Mucosa of stomach (tissue), 1 donor: Measurements from ENCODE around the gene EXOSC6.
"Not testable (repeated sequence)": the region's sequence is repeated elsewhere in the genome, so short reads cannot be mapped to it uniquely, and the experiment has no call there.

Experiments
- H3K27me3 ChIP-seq: one replicate; pipeline ENCODE4 v1.7.0; 2013; ENCODE audit warnings: mild to moderate bottlenecking, low read length; ENCODE audit not compliant: control insufficient read depth, insufficient read depth
- H3K36me3 ChIP-seq: one replicate; pipeline ENCODE4 v1.7.0; 2013; ENCODE audit warnings: low read length; ENCODE audit not compliant: control insufficient read depth, insufficient read depth
- H3K4me1 ChIP-seq: one replicate; pipeline ENCODE4 v1.7.0; 2013; ENCODE audit warnings: mild to moderate bottlenecking, low read length; ENCODE audit not compliant: control insufficient read depth, insufficient read depth
- H3K4me3 ChIP-seq: one replicate; pipeline ENCODE4 v1.7.0; 2013; ENCODE audit warnings: low read length
- H3K9ac ChIP-seq: one replicate; pipeline ENCODE4 v1.7.0; 2013; ENCODE audit warnings: mild to moderate bottlenecking, low read length, moderate library complexity
- H3K9me3 ChIP-seq: one replicate; pipeline ENCODE4 v1.7.0; 2013; ENCODE audit warnings: mild to moderate bottlenecking, low read length, moderate library complexity; ENCODE audit not compliant: control insufficient read depth
- donor health status: Pancreatic carcinoma.

The EXOSC6 gene

GRCh38 chr16:70271696-70272095 lies 20.0 kb upstream of the EXOSC6 start:
- peaks cover 16% of the 10 kb centered on the region for H3K36me3 ChIP-seq
- H3K4me1 ChIP-seq: no peaks in the 10 kb centered on the region
- no peak overlapping the region for H3K4me3 ChIP-seq
- no peaks in the 10 kb centered on the region for H3K9me3 ChIP-seq
- H3K9ac ChIP-seq: no peak overlapping the region
- no peaks in the 10 kb centered on the region for H3K27me3 ChIP-seq

DNA sequence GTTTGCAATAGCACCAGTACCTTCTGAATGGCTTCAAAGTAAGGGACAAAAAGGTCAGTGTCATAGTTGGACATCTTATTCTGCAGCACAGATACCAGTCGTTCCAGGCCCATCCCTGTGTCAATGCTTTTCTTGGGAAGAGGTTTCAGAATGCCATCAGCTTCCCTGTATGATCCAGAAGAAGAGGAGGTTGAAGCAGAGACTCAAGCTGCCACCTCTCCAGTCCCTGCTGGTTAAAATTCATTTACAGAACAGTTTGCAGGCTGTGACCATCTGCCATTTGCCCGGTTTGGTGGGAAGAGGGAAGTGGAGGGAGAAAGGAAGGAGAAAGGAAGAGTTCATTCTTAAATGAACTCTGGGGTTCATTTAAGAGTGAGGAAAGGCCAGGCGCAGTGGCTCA lies 18.4 kb upstream of the EXOSC6 start:
- Histone ChIP-seq H3K4me1 (no peaks in the 10 kb centered on the region), H3K9ac (no peak overlapping the region), H3K36me3 (peaks cover 17% of the 10 kb centered on the region), H3K4me3 (no peak overlapping the region), H3K9me3 (no peaks in the 10 kb centered on the region), H3K27me3 (no peaks in the 10 kb centered on the region)

GRCh38 chr16:70269471-70269870 lies 17.7 kb upstream of the EXOSC6 start:
- H3K4me3 ChIP-seq: no peak overlapping the region
- H3K4me1 ChIP-seq: no peaks in the 10 kb centered on the region
- H3K36me3 ChIP-seq: peaks cover 20% of the 10 kb centered on the region
- H3K9ac ChIP-seq: no peak overlapping the region
- no peaks in the 10 kb centered on the region for H3K9me3 ChIP-seq
- H3K27me3 ChIP-seq: no peaks in the 10 kb centered on the region

- not testable (repeated sequence) for H3K9me3 ChIP-seq, H3K27me3 ChIP-seq, H3K4me3 ChIP-seq, H3K4me1 ChIP-seq, H3K9ac ChIP-seq
- peaks cover 20% of the 10 kb centered on the region for H3K36me3 ChIP-seq
These were observed 16.2 kb upstream of the EXOSC6 start for GRCh38 chr16:70267922-70268321.

- Histone ChIP-seq H3K9ac (no peak overlapping the region), H3K27me3 (no peaks in the 10 kb centered on the region), H3K36me3 (peaks cover 20% of the 10 kb centered on the region), H3K4me3 (no peak overlapping the region), H3K4me1 (no peaks in the 10 kb centered on the region), H3K9me3 (no peaks in the 10 kb centered on the region)
These were observed 15.8 kb upstream of the EXOSC6 start for GRCh38 chr16:70267516-70267915.

DNA sequence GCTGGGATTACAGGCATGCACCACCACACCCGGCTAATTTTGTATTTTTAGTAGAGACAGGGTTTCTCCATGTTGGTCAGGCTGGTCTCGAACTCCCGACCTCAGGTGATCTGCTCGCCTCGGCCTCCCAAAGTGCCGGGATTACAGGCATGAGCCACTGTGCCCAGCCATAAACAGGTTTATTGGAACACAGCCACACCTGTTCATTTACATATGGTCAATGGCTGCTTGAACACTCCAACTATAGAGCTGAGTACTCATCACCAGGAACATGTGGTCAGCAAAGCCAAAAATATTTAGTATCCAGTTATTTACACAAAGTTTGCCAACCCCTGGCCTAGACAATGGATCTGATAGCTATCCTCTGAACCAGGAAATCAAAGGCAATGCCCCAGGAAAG lies 8.2 kb upstream of the EXOSC6 start:
- peaks cover 17% of the 10 kb centered on the region for H3K36me3 ChIP-seq
- H3K27me3 ChIP-seq, H3K9me3 ChIP-seq, H3K4me3 ChIP-seq, H3K4me1 ChIP-seq, H3K9ac ChIP-seq: not testable (repeated sequence)

DNA sequence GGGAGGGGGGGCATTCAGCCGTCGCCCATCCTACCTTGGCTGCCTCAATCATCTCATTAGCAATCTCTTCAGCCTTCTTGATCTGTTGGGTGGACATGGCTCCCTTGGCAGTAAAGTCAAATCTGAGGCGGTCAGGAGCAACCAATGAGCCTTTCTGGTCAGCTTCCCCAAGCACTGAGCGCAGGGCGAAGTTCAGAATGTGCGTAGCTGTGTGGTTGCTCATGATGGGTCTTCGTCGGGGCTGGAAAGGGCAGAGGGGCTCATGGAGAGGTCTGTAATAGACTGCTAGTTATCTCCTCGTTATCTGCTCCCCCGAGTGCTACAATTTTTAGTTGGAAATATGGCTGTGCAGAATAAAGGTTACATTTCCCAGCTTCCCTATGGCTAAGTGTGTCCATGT lies 7.2 kb upstream of the EXOSC6 start:
- H3K9me3 ChIP-seq: no peaks in the 10 kb centered on the region
- no peak overlapping the region for H3K4me3 ChIP-seq
- H3K9ac ChIP-seq: no peak overlapping the region
- H3K4me1 ChIP-seq: no peaks in the 10 kb centered on the region
- H3K27me3 ChIP-seq: no peaks in the 10 kb centered on the region
- H3K36me3 ChIP-seq: peaks cover 17% of the 10 kb centered on the region

GRCh38 chr16:70258065-70258464 lies 6.3 kb upstream of the EXOSC6 start:
- no peaks in the 10 kb centered on the region for H3K27me3 ChIP-seq
- H3K9me3 ChIP-seq: no peaks in the 10 kb centered on the region
- peaks cover 20% of the 10 kb centered on the region for H3K36me3 ChIP-seq
- H3K4me1 ChIP-seq: no peaks in the 10 kb centered on the region
- no peak overlapping the region for H3K9ac ChIP-seq
- no peak overlapping the region for H3K4me3 ChIP-seq

GRCh38 chr16:70257391-70257790 lies 5.7 kb upstream of the EXOSC6 start:
- H3K9me3 ChIP-seq: no peaks in the 10 kb centered on the region
- H3K9ac ChIP-seq: no peak overlapping the region
- H3K36me3 ChIP-seq: peaks cover 24% of the 10 kb centered on the region
- no peaks in the 10 kb centered on the region for H3K4me1 ChIP-seq
- no peak overlapping the region for H3K4me3 ChIP-seq
- no peaks in the 10 kb centered on the region for H3K27me3 ChIP-seq

GRCh38 chr16:70255574-70255973 lies 3.8 kb upstream of the EXOSC6 start:
- Histone ChIP-seq H3K9ac (no peak overlapping the region), H3K27me3 (no peaks in the 10 kb centered on the region), H3K4me3 (no peak overlapping the region), H3K9me3 (no peaks in the 10 kb centered on the region), H3K36me3 (peaks cover 28% of the 10 kb centered on the region), H3K4me1 (no peaks in the 10 kb centered on the region)

GRCh38 chr16:70254965-70255286 lies 3.2 kb upstream of the EXOSC6 start:
- Histone ChIP-seq H3K9ac (no peak overlapping the region), H3K36me3 (peaks cover 24% of the 10 kb centered on the region), H3K9me3 (no peaks in the 10 kb centered on the region), H3K4me3 (no peak overlapping the region), H3K27me3 (no peaks in the 10 kb centered on the region), H3K4me1 (no peaks in the 10 kb centered on the region)

DNA sequence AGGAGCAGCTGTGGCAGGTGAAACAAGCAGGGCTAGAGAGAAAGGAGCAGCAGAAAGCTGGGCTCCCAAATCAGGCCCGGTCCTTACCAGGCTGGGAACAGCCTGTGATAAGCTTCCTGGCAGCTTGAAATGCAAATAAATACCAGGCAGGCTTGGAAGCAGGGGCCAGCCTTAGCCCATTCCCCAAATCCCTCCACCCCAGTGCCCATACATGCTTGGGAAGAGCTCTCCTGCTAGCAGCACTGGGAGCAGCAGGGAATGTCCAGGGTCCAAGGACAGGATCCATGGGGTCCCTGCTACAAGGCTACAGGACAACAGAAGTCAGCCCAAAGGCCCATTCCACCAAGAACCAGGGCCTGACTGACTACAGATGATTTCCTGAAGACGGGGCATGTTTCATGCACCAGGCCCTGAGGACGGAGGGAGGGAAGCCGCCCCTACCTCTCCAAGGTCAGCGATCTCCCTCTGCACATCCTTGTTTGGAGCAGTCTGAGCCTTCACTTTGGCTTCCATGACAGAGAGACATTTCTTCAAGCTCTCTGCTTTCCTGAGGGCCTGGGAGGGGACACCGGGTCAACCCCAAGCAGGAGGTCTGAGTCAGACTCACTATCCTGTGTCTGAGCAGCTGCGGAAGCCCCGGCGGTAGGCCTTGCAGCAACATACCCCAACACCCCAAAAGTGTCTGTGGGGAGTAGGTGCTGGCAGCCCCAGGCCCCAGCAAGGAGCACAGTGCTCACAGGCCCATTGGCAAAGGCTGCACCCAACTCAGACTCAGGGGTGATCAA lies 2.6 kb upstream of the EXOSC6 start:
- no peaks in the 10 kb centered on the region for H3K9me3 ChIP-seq
- no peak overlapping the region for H3K4me3 ChIP-seq
- H3K36me3 ChIP-seq: peaks cover 23% of the 10 kb centered on the region
- no peaks in the 10 kb centered on the region for H3K4me1 ChIP-seq
- H3K9ac ChIP-seq: no peak overlapping the region
- no peaks in the 10 kb centered on the region for H3K27me3 ChIP-seq
